Neural cell (in vitro differentiated cells): ENCODE data around the gene SNCAIP. TPM values are rescaled to one million over a fixed set of nuclear protein-coding genes. Genes with fewer than 3 reads are reported as not detected.

Experiments
- H2AFZ ChIP-seq: fragments of 200-600, 300-800 bp; sonication (generic), shearing (Covaris generic); 2 replicates; pipeline ENCODE4 v1.6.0; 2014; ENCODE audit warnings: low read depth, mild to moderate bottlenecking, antibody characterized with exemption, low read length, moderate library complexity
- H3F3A ChIP-seq: fragments of 200-600 bp; shearing (Covaris generic); 2 replicates; pipeline ENCODE4 v1.6.1; 2016; ENCODE audit warnings: mild to moderate bottlenecking, moderate library complexity, mixed read lengths, antibody characterized with exemption, low read length; ENCODE audit not compliant: insufficient read depth, poor library complexity, severe bottlenecking
- H3K27ac ChIP-seq: fragments of 200-600, 300-800 bp; sonication (generic), shearing (Covaris generic); 2 replicates; pipeline ENCODE4 v1.5.1; 2014; ENCODE audit warnings: mild to moderate bottlenecking, low read length, moderate library complexity
- H3K27me3 ChIP-seq: fragments of 300-800, 200-600 bp; sonication (generic), shearing (Covaris generic); 2 replicates; pipeline ENCODE4 v1.6.0; 2014; ENCODE audit warnings: mild to moderate bottlenecking, low read depth, low read length, moderate library complexity; ENCODE audit not compliant: insufficient read depth
- H3K36me3 ChIP-seq: fragments of 300-800, 200-600 bp; sonication (generic), shearing (Covaris generic); 2 replicates; pipeline ENCODE4 v1.5.1; 2014; ENCODE audit warnings: mild to moderate bottlenecking, antibody characterized with exemption, low read length, moderate library complexity; ENCODE audit not compliant: insufficient read depth
- H3K4me2 ChIP-seq: fragments of 300-800, 200-600 bp; sonication (generic), shearing (Covaris generic); 2 replicates; pipeline ENCODE4 v1.6.0; 2014; ENCODE audit warnings: mild to moderate bottlenecking, low read length
- H3K4me3 ChIP-seq: fragments of 300-800, 200-600 bp; sonication (generic), shearing (Covaris generic); 2 replicates; pipeline ENCODE4 v1.5.1; 2014; ENCODE audit warnings: mild to moderate bottlenecking, low read length, moderate library complexity
- H3K79me2 ChIP-seq: fragments of 200-600 bp; shearing (Covaris generic); replicated peaks from 2 replicates; pipeline ENCODE4 v1.6.0; 2014; ENCODE audit warnings: mild to moderate bottlenecking, low read length, moderate library complexity; ENCODE audit not compliant: insufficient read depth
- H3K9ac ChIP-seq: fragments of 300-800, 200-600 bp; sonication (generic), shearing (Covaris generic); 2 replicates; pipeline ENCODE4 v1.6.1; 2016; ENCODE audit warnings: mild to moderate bottlenecking, low read length, mixed read lengths
- H3K9me2 ChIP-seq: fragments of 200-600 bp; shearing (Covaris generic); 2 replicates; pipeline ENCODE4 v1.6.1; 2016; ENCODE audit warnings: mild to moderate bottlenecking, low read length, mixed read lengths; ENCODE audit not compliant: insufficient read depth
- H3K9me3 ChIP-seq: fragments of 200-600, 300-800 bp; sonication (generic), shearing (Covaris generic); 2 replicates; pipeline ENCODE4 v1.6.1; 2016; ENCODE audit warnings: mild to moderate bottlenecking, mixed run types, low read length, moderate library complexity, mixed read lengths
- H4K20me1 ChIP-seq: fragments of 200-600 bp; shearing (Covaris generic); 2 replicates; pipeline ENCODE4 v1.6.1; 2016; ENCODE audit warnings: mild to moderate bottlenecking, mixed run types; ENCODE audit not compliant: insufficient read depth
- EP300 ChIP-seq: fragments of 450-650 bp; conservative IDR thresholded peaks from 2 replicates; pipeline ENCODE4 v1.6.1; 2014; ENCODE audit warnings: antibody characterized with exemption, mild to moderate bottlenecking, moderate library complexity; ENCODE audit not compliant: poor library complexity, severe bottlenecking
- EZH2 ChIP-seq: fragments of 200-600, 300-800 bp; shearing (Covaris generic), sonication (generic); IDR thresholded peaks from 2 replicates; pipeline ENCODE4 v1.6.1; 2014; ENCODE audit warnings: antibody characterized with exemption, low read length, borderline replicate concordance, mild to moderate bottlenecking; ENCODE audit not compliant: insufficient read depth, poor library complexity, severe bottlenecking
- MXI1 ChIP-seq: fragments of 450-650 bp; conservative IDR thresholded peaks from 2 replicates; pipeline ENCODE4 v1.6.1; 2014; ENCODE audit warnings: antibody characterized with exemption, mild to moderate bottlenecking; ENCODE audit not compliant: poor library complexity, severe bottlenecking
- POLR2AphosphoS5 ChIP-seq: IDR thresholded peaks from 2 replicates; pipeline ENCODE4 v1.6.1; 2012
- RAD21 ChIP-seq: fragments of 450-650 bp; conservative IDR thresholded peaks from 2 replicates; pipeline ENCODE4 v1.6.1; 2014; ENCODE audit warnings: antibody characterized with exemption, mild to moderate bottlenecking, moderate library complexity
- SMC3 ChIP-seq: fragments of 450-650 bp; conservative IDR thresholded peaks from 2 replicates; pipeline ENCODE4 v1.6.1; 2014; ENCODE audit warnings: antibody characterized with exemption, mild to moderate bottlenecking, moderate library complexity; ENCODE audit not compliant: poor library complexity
- TAF1 ChIP-seq: IDR thresholded peaks from 2 replicates; pipeline ENCODE4 v1.6.1; 2012; ENCODE audit warnings: low read depth
- polyA plus RNA-seq: library from polyadenylated mRNA; depleted of rRNA; stranded (reverse); fragments of >200 nt; gene quantifications from 2 replicates; pipeline ENCODE4 v1.2.3, GENCODE V29; 2014
- TF ChIP-seq, protein P1 (sequence below): fragments of 450-650 bp; IDR thresholded peaks from 2 replicates; pipeline ENCODE4 v1.5.1; 2014; ENCODE audit warnings: antibody characterized with exemption, mild to moderate bottlenecking, moderate library complexity; ENCODE audit not compliant: poor library complexity, severe bottlenecking
- TF ChIP-seq, protein P2 (sequence below): IDR thresholded peaks from 2 replicates; pipeline ENCODE4 v1.6.1; 2012; ENCODE audit warnings: borderline replicate concordance

The SNCAIP gene
- polyA plus RNA-seq, 1 donor from 2014 or later, result 25.6 TPM

DNA sequence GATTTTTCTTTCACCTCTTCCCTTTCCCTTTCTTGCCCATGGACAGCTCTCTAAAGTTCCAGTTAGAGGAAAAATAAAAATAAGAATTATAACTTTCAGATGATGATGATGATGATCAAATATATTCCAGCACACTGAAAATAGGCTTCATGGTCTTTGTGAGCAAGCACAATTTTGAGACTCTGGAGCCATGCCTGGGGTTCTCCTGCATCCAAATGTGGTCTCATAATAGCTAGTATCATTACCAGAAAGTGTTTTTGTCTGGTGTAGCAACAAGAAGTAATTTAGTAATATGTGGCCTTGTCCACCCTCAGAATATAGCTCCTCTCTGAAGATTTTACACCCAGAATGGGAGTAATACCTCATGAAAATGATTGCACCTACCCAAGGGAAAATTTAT, 150.4 kb downstream of the SNCAIP start:
- Histone ChIP-seq H2AFZ (no peak overlapping the region), H3K4me2 (no peak overlapping the region), H3K9me2 (no peaks in the 10 kb centered on the region), H3K27me3 (no peaks in the 10 kb centered on the region), H3K9ac (no peak overlapping the region), H3K4me3 (no peak overlapping the region), H3K9me3 (no peaks in the 10 kb centered on the region), H3K27ac (no peak overlapping the region), H3K36me3 (peaks cover 12% of the 10 kb centered on the region), H3F3A (no peaks in the 10 kb centered on the region), H3K79me2 (no peaks in the 10 kb centered on the region), H4K20me1 (no peaks in the 10 kb centered on the region)
- no peak for TF ChIP-seq EZH2
- TF ChIP-seq EP300, result no peak
- TF ChIP-seq, protein P1, sequence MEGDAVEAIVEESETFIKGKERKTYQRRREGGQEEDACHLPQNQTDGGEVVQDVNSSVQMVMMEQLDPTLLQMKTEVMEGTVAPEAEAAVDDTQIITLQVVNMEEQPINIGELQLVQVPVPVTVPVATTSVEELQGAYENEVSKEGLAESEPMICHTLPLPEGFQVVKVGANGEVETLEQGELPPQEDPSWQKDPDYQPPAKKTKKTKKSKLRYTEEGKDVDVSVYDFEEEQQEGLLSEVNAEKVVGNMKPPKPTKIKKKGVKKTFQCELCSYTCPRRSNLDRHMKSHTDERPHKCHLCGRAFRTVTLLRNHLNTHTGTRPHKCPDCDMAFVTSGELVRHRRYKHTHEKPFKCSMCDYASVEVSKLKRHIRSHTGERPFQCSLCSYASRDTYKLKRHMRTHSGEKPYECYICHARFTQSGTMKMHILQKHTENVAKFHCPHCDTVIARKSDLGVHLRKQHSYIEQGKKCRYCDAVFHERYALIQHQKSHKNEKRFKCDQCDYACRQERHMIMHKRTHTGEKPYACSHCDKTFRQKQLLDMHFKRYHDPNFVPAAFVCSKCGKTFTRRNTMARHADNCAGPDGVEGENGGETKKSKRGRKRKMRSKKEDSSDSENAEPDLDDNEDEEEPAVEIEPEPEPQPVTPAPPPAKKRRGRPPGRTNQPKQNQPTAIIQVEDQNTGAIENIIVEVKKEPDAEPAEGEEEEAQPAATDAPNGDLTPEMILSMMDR, result no peak
- TF ChIP-seq MXI1, result no peak
- TF ChIP-seq, protein P2, sequence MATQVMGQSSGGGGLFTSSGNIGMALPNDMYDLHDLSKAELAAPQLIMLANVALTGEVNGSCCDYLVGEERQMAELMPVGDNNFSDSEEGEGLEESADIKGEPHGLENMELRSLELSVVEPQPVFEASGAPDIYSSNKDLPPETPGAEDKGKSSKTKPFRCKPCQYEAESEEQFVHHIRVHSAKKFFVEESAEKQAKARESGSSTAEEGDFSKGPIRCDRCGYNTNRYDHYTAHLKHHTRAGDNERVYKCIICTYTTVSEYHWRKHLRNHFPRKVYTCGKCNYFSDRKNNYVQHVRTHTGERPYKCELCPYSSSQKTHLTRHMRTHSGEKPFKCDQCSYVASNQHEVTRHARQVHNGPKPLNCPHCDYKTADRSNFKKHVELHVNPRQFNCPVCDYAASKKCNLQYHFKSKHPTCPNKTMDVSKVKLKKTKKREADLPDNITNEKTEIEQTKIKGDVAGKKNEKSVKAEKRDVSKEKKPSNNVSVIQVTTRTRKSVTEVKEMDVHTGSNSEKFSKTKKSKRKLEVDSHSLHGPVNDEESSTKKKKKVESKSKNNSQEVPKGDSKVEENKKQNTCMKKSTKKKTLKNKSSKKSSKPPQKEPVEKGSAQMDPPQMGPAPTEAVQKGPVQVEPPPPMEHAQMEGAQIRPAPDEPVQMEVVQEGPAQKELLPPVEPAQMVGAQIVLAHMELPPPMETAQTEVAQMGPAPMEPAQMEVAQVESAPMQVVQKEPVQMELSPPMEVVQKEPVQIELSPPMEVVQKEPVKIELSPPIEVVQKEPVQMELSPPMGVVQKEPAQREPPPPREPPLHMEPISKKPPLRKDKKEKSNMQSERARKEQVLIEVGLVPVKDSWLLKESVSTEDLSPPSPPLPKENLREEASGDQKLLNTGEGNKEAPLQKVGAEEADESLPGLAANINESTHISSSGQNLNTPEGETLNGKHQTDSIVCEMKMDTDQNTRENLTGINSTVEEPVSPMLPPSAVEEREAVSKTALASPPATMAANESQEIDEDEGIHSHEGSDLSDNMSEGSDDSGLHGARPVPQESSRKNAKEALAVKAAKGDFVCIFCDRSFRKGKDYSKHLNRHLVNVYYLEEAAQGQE, result no peak
- no peak for TF ChIP-seq SMC3
- no peak for TF ChIP-seq POLR2AphosphoS5
- TF ChIP-seq TAF1, result no peak
- no peak for TF ChIP-seq RAD21

DNA sequence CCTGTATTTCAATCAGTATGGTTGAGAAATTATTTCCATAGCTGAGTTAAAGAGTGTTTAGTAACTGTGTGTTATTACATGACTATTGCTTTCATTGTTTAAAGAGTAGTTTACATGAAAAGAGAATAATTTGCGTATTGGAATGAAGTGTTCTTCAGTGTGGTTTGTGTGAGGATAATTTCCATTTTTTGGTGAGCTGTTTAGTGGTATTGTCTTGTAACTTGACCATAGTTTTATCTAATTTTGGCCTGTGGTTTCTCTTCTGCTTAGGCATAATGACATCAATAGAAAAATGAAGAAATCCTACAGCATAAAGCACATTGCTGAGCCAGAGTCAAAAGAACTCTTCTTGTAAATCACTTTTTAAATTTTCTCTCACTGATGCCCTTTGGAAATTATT, 151.2 kb downstream of the SNCAIP start:
- Histone ChIP-seq H3K27me3 (no peaks in the 10 kb centered on the region), H3K9ac (no peak overlapping the region), H3K79me2 (no peaks in the 10 kb centered on the region), H3K36me3 (peaks cover 11% of the 10 kb centered on the region), H4K20me1 (no peaks in the 10 kb centered on the region), H3F3A (no peaks in the 10 kb centered on the region), H3K4me3 (no peak overlapping the region), H3K4me2 (no peak overlapping the region), H3K27ac (no peak overlapping the region), H3K9me3 (no peaks in the 10 kb centered on the region), H2AFZ (no peak overlapping the region), H3K9me2 (no peaks in the 10 kb centered on the region)
- no peak for TF ChIP-seq POLR2AphosphoS5
- TF ChIP-seq, protein P2, result no peak
- no peak for TF ChIP-seq TAF1
- TF ChIP-seq MXI1, result no peak
- TF ChIP-seq EP300, result no peak
- TF ChIP-seq, protein P1, result no peak
- TF ChIP-seq EZH2, result no peak
- TF ChIP-seq SMC3, result no peak
- TF ChIP-seq RAD21, result no peak
